Brain microvascular endothelial cell (primary cell): Measurements from ENCODE around the gene SNX8.

ENCODE experiments used
- DNase-seq: peaks from one replicate; pipeline ENCODE4 v3.0.0-alpha.2; 2020
- H3K27ac ChIP-seq: fragments of 250-450 bp; sonication (Bioruptor Pico); 2 replicates; pipeline ENCODE4 v1.5.1; 2020; ENCODE audit warnings: mild to moderate bottlenecking, moderate library complexity
- H3K27me3 ChIP-seq: fragments of 250-450 bp; sonication (Bioruptor Pico); replicated peaks from 2 replicates; pipeline ENCODE4 v1.5.1; 2020; ENCODE audit warnings: mild to moderate bottlenecking
- H3K36me3 ChIP-seq: fragments of 250-450 bp; sonication (Bioruptor Pico); replicated peaks from 2 replicates; pipeline ENCODE4 v1.5.1; 2020; ENCODE audit warnings: mild to moderate bottlenecking
- H3K4me3 ChIP-seq: 2 replicates; pipeline ENCODE4 v1.5.1; 2011; ENCODE audit warnings: low read depth, mild to moderate bottlenecking, control low read depth, low read length, moderate library complexity
- in situ Hi-C: cut with HindIII; loops from 2 replicates; pipeline ENCODE4 v1.10.0; 2017; ENCODE audit warnings: low sequenced_read_pairs, low pct_ligation_motif_present
- TF ChIP-seq, protein P1 (sequence below): IDR thresholded peaks from 2 replicates; pipeline ENCODE4 v1.5.1; 2011; ENCODE audit warnings: low read depth, mild to moderate bottlenecking, moderate library complexity, low read length, control low read depth, inconsistent platforms; ENCODE audit errors: missing control alignments

The SNX8 gene

DNA sequence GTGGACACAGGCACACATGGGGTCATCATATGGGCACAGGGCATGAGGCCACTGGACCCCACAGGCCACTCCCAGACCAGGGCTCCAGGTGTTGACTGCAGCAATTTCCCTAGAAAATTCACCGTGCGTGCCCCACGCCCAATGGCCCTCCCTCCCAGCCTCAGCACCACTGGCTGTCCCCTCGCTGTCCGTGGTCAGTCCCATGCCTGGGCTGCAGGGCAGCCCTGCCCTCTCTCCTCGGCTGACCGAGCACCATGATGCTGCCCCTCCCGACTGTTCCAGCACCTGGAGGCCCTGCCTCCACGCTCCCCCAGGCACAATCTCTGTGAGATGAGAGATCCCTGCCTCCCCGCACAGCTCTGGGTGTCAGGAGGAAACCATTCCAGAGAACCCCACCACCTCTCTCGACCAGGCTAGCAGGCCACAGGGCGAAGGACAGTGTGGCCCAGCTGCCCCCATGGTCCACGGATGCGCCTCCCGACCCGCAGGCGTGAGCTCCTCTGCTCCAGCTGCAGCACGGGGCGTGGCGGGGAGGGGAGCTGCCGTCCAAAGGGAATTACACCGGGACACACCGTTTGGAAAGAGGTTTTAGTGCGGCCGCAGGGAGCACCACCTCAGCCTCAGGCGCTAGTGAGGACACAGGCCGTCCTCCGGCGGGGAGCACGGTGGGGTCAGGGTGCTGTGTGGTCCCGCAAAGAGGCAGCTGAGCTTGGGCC is 59.7 kb downstream of the SNX8 start:
- in situ Hi-C loops = no loop called here
- peaks cover 41% of the 10 kb centered on the region for H3K36me3 ChIP-seq

DNA sequence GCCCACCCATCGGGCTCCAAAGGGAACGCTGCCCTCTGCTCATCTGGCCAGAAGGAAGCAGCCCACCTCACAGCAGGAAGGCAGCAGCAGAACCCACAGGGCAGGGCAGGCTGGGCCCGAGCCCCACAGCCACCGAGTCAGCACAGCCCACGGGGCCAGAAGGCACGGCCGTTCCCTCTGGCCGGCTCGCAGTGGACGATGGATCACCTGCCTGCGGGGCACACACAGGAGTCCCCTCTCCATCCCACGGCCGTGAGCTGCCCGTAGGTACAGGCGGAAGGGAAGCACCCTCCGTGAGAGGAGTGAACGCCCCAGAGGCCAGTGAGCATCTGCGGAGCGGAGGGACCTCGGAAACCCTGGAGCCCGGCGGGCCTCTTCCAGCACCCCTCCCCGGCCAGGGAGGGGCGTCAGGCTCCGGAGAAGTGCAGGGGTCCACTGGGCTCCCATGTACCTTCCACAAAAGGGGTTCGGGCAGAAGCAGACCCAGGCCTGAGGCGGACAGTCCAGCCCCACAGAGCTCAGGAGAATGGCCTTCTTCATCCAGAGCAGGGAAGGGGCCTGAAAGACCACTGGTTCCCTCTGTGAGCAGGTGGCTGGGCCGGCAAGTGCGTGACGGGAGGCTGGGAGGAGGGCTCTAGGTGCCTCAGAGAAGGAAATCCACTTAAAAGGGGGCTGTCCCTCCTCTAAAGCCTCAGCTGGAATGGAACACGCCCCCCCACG is 60.6 kb downstream of the SNX8 start:
- H3K4me3 ChIP-seq = no peak overlapping the region
- no peak for DNase-seq
- TF ChIP-seq, protein P1, sequence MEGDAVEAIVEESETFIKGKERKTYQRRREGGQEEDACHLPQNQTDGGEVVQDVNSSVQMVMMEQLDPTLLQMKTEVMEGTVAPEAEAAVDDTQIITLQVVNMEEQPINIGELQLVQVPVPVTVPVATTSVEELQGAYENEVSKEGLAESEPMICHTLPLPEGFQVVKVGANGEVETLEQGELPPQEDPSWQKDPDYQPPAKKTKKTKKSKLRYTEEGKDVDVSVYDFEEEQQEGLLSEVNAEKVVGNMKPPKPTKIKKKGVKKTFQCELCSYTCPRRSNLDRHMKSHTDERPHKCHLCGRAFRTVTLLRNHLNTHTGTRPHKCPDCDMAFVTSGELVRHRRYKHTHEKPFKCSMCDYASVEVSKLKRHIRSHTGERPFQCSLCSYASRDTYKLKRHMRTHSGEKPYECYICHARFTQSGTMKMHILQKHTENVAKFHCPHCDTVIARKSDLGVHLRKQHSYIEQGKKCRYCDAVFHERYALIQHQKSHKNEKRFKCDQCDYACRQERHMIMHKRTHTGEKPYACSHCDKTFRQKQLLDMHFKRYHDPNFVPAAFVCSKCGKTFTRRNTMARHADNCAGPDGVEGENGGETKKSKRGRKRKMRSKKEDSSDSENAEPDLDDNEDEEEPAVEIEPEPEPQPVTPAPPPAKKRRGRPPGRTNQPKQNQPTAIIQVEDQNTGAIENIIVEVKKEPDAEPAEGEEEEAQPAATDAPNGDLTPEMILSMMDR = no peak
- in situ Hi-C loops = no loop called here
- H3K27me3 ChIP-seq = no peaks in the 10 kb centered on the region
- no peak overlapping the region for H3K27ac ChIP-seq
- H3K36me3 ChIP-seq = peaks cover 41% of the 10 kb centered on the region

More for the DNA sequence above, 59.7 kb downstream of the SNX8 start:
- Histone ChIP-seq H3K4me3 (no peak overlapping the region), H3K27me3 (no peaks in the 10 kb centered on the region), H3K27ac (no peak overlapping the region)
- DNase-seq = no peak
- TF ChIP-seq, protein P1 = no peak

DNA sequence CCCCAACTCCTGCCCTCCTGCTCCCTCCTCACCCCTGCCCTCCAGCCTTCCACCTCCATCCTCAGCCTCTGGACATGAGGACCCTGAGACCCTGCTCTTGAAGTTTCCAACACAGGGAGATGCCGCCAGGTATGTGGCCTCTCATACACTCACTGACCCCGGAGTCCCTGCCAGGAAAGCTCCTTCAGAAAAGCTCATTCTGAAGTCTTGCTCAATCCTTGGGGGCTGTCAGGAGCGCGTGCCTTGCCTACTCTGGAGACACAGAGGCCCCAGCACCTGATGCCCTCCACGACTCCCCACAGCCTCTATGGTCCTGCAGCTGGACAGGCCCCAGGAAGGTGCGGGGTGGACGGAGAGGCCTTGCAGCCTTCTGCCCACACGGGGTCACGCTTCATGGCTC is 61.2 kb downstream of the SNX8 start:
- Histone ChIP-seq H3K27me3 (no peaks in the 10 kb centered on the region), H3K36me3 (peaks cover 41% of the 10 kb centered on the region), H3K4me3 (no peak overlapping the region), H3K27ac (no peak overlapping the region)
- in situ Hi-C loops = no loop called here
- no peak for DNase-seq
- TF ChIP-seq, protein P1 = no peak

DNA sequence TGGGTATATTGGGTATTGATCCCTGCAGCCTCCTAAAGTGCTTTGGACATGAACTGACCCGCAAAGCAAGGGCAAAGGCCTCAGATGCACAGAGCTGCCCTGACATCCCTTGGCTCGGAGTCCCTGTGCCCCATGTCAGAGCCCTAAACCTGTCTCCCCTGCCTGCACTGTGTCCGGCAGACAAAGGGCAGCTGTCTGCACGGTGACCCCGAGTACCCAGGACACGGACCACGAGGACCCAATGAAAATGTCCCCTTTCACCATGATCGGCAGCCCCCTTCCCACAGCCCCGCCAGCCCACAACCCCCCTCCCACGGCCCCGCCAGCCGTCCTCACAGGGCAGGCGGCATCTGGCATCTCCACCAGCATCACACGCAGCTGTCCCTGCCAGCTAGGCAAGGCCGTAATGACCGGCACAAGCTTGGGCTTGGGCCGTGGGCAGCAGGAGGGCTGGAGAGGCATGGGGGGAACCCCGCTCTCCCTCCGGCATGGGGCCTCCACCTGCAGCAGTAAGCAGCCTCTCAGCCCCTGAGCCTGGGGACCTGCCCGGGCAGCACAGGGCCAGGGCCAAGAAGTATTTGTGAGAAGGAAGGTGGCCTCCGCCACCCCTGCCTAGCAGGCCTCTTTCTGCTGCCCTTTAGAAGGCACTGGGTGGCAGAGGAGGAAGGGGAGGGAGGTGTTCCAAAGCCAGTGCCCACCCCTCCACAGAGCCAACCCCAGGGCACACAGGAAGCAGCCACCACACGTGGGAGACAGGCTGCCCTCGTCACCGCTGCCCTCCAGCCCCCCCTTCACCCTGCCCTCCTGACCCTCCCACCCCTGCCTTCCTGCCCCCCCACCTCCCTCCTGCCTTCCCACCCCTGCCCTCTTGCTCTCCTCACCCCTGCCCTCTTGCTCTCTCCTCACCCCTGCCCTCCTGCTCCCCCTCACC is 62.1 kb downstream of the SNX8 start:
- DNase-seq = no peak
- no peaks in the 10 kb centered on the region for H3K27me3 ChIP-seq
- H3K4me3 ChIP-seq = no peak overlapping the region
- peaks cover 38% of the 10 kb centered on the region for H3K36me3 ChIP-seq
- in situ Hi-C loops = no loop called here
- TF ChIP-seq, protein P1 = no peak
- no peak overlapping the region for H3K27ac ChIP-seq

DNA sequence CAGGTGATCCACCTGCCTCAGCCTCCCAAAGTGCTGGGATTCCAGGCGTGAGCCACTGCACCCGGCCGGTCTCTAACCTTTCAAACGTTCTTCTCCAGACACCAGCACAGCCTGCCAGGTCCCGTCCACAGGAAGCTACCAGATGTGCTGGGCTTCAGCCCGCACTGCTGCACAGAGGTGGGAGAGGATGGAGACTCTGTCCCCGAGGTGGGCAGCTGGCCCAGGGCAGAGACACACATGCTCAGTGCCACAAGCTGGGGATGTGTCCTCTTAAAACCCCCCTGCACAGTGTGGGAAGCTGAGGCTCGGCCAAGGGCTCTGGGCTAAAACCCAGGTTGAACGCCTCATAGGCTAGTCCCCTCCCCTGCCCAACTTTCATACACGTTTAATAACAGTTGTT is 62.9 kb downstream of the SNX8 start:
- no peak for DNase-seq
- Histone ChIP-seq H3K4me3 (no peak overlapping the region), H3K27ac (no peak overlapping the region), H3K36me3 (peaks cover 31% of the 10 kb centered on the region), H3K27me3 (no peaks in the 10 kb centered on the region)
- in situ Hi-C loops = no loop called here
- TF ChIP-seq, protein P1 = no peak
